Spleen (tissue), 7 donors: Measurements from ENCODE around the gene TNS1.

Experiments
- CTCF ChIP-seq, 11 experiments: fragments of 200-600 bp in 7 of 11; fragments of 450-650 bp in 4 of 11; sonication (generic) in 4 of 11; IDR thresholded peaks in 8 of 11; conservative IDR thresholded peaks in 3 of 11; 1 replicate in 7 of 11; 2 replicates in 4 of 11; pipeline versions ENCODE4 v1.4.0 to v1.8.0; 2016 to 2021; ENCODE audit warnings: antibody characterized with exemption in 11 of 11, inconsistent platforms in 4 of 11, mild to moderate bottlenecking in 1 of 11
- POLR2A ChIP-seq, 3 donors: fragments of 450-650 bp; IDR thresholded peaks; one replicate each; pipeline ENCODE4 v1.5.1; 2017; ENCODE audit warnings: antibody characterized with exemption in 3 of 3, mild to moderate bottlenecking in 1 of 3
- POLR2AphosphoS5 ChIP-seq, 3 donors: sonication (generic); formaldehyde crosslinking; IDR thresholded peaks; one replicate each; pipeline ENCODE4 v1.5.1; 2017; ENCODE audit warnings: antibody characterized with exemption in 3 of 3
- donor health status: DM: no; HTN: no; CAD: no; lungs with moderate emphysema.
- donor health status: DM: no; HTN: no; CAD: no.
- donor health status: DM: no; HTN: no; CAD: no.

DNA sequence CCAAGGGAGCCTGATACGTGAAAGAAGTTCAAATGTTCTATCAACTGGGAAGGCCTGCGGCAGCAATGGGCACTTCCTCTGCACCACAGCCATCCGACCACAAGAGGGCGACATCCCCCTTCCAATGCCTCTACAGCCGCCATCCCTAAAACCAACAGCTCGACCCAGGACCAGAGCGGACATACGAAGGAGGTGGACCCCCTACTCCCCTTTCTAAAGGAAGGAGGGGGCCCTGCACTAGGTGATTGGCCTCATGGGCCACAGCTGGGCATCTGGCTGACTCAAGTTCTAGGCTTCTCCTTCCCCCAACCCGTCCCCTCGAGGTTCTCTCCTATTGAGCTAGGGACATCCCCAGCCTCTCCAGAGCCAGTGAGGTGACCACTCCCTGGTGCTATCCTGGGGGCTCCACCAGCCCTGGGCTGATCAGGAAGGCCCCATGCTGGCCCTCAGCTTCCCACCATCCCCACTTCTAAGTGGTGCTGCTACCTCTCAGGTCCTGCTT, 217.2 kb downstream of the TNS1 start:
- TF ChIP-seq CTCF (IDR thresholded peaks at IDR 0.05 in 8 of 11, conservative IDR thresholded peaks at IDR 0.05 in 3 of 11) = peak; percentile 92 to 99 (median 96)
- TF ChIP-seq POLR2A (IDR thresholded peaks at IDR 0.05) = no peak
- peak; percentile 26 to 56 (median 49) for TF ChIP-seq POLR2AphosphoS5 (IDR thresholded peaks at IDR 0.05)
